Measurements from ENCODE around the gene MICALL1.

DNA sequence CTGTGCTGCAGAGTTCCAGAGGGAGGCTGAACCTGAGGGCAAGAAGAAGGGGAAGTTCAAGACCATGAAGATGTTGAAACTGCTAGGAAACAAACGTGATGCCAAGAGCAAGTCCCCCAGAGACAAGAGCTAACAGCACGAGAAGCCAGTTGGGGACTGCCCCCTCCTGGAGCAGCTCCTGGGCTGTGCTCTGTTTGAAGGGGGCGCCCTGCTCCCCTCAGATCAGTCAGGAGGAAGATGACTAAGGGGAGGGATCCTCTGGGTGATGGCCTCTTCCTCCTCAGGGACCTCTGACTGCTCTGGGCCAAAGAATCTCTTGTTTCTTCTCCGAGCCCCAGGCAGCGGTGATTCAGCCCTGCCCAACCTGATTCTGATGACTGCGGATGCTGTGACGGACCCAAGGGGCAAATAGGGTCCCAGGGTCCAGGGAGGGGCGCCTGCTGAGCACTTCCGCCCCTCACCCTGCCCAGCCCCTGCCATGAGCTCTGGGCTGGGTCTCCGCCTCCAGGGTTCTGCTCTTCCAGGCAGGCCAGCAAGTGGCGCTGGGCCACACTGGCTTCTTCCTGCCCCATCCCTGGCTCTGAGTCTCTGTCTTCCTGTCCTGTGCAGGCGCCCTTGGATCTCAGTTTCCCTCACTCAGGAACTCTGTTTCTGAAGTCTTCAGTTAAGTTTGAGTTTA is 34.7 kb downstream of the MICALL1 start:
- TF ChIP-seq, protein P1, sequence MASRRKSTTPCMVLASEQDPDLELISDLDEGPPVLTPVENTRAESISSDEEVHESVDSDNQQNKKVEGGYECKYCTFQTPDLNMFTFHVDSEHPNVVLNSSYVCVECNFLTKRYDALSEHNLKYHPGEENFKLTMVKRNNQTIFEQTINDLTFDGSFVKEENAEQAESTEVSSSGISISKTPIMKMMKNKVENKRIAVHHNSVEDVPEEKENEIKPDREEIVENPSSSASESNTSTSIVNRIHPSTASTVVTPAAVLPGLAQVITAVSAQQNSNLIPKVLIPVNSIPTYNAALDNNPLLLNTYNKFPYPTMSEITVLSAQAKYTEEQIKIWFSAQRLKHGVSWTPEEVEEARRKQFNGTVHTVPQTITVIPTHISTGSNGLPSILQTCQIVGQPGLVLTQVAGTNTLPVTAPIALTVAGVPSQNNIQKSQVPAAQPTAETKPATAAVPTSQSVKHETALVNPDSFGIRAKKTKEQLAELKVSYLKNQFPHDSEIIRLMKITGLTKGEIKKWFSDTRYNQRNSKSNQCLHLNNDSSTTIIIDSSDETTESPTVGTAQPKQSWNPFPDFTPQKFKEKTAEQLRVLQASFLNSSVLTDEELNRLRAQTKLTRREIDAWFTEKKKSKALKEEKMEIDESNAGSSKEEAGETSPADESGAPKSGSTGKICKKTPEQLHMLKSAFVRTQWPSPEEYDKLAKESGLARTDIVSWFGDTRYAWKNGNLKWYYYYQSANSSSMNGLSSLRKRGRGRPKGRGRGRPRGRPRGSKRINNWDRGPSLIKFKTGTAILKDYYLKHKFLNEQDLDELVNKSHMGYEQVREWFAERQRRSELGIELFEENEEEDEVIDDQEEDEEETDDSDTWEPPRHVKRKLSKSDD (CRISPR knock-in tag; IDR thresholded peaks at IDR 0.05; ENCODE audit: low read depth): no peak
- TF ChIP-seq ZBTB8A (CRISPR knock-in tag; IDR thresholded peaks at IDR 0.05; ENCODE audit: borderline replicate concordance, low read depth): no peak
- TF ChIP-seq, protein P2, sequence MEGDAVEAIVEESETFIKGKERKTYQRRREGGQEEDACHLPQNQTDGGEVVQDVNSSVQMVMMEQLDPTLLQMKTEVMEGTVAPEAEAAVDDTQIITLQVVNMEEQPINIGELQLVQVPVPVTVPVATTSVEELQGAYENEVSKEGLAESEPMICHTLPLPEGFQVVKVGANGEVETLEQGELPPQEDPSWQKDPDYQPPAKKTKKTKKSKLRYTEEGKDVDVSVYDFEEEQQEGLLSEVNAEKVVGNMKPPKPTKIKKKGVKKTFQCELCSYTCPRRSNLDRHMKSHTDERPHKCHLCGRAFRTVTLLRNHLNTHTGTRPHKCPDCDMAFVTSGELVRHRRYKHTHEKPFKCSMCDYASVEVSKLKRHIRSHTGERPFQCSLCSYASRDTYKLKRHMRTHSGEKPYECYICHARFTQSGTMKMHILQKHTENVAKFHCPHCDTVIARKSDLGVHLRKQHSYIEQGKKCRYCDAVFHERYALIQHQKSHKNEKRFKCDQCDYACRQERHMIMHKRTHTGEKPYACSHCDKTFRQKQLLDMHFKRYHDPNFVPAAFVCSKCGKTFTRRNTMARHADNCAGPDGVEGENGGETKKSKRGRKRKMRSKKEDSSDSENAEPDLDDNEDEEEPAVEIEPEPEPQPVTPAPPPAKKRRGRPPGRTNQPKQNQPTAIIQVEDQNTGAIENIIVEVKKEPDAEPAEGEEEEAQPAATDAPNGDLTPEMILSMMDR (CRISPR knock-in tag; IDR thresholded peaks at IDR 0.05): no peak
- no peak for TF ChIP-seq MATR3 (CRISPR knock-in tag; IDR thresholded peaks at IDR 0.05)
- TF ChIP-seq NFYB (CRISPR knock-in tag; IDR thresholded peaks at IDR 0.05): no peak
- TF ChIP-seq, protein P3, sequence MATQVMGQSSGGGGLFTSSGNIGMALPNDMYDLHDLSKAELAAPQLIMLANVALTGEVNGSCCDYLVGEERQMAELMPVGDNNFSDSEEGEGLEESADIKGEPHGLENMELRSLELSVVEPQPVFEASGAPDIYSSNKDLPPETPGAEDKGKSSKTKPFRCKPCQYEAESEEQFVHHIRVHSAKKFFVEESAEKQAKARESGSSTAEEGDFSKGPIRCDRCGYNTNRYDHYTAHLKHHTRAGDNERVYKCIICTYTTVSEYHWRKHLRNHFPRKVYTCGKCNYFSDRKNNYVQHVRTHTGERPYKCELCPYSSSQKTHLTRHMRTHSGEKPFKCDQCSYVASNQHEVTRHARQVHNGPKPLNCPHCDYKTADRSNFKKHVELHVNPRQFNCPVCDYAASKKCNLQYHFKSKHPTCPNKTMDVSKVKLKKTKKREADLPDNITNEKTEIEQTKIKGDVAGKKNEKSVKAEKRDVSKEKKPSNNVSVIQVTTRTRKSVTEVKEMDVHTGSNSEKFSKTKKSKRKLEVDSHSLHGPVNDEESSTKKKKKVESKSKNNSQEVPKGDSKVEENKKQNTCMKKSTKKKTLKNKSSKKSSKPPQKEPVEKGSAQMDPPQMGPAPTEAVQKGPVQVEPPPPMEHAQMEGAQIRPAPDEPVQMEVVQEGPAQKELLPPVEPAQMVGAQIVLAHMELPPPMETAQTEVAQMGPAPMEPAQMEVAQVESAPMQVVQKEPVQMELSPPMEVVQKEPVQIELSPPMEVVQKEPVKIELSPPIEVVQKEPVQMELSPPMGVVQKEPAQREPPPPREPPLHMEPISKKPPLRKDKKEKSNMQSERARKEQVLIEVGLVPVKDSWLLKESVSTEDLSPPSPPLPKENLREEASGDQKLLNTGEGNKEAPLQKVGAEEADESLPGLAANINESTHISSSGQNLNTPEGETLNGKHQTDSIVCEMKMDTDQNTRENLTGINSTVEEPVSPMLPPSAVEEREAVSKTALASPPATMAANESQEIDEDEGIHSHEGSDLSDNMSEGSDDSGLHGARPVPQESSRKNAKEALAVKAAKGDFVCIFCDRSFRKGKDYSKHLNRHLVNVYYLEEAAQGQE (IDR thresholded peaks at IDR 0.05; ENCODE audit: borderline replicate concordance in 1 of 2, low read depth in 1 of 2, low read length in 2 of 2): no peak
